OCI-LY1 (cell line): Measurements from ENCODE around the gene RNF112.

Experiments
- H2AFZ ChIP-seq: fragments of 200-600 bp; sonication (generic), shearing (Covaris generic); 2 replicates; pipeline ENCODE4 v1.6.0; 2014; ENCODE audit warnings: antibody characterized with exemption, mild to moderate bottlenecking, low read length
- H3F3A ChIP-seq: fragments of 200-600 bp; sonication (generic), shearing (Covaris generic); 2 replicates; pipeline ENCODE4 v1.6.0; 2014; ENCODE audit warnings: mild to moderate bottlenecking, antibody characterized with exemption, low read length, moderate library complexity; ENCODE audit not compliant: insufficient read depth
- H3K27ac ChIP-seq: fragments of 200-600 bp; sonication (generic); 2 replicates; pipeline ENCODE4 v1.5.1; 2014; ENCODE audit warnings: low read length, mixed run types, mild to moderate bottlenecking, low read depth; ENCODE audit not compliant: poor library complexity, severe bottlenecking
- H3K27me3 ChIP-seq: fragments of 200-600 bp; sonication (generic); 2 replicates; pipeline ENCODE4 v1.6.0; 2014; ENCODE audit warnings: antibody characterized with exemption, mild to moderate bottlenecking, low read length, moderate library complexity; ENCODE audit not compliant: insufficient read depth
- H3K36me3 ChIP-seq: fragments of 200-600 bp; sonication (generic); 2 replicates; pipeline ENCODE4 v1.6.1; 2014; ENCODE audit warnings: mild to moderate bottlenecking, antibody characterized with exemption, low read length, moderate library complexity, mixed read lengths; ENCODE audit not compliant: insufficient read depth
- H3K4me1 ChIP-seq: fragments of 200-600 bp; sonication (generic); 2 replicates; pipeline ENCODE4 v1.5.1; 2014; ENCODE audit warnings: mild to moderate bottlenecking, low read length, moderate library complexity; ENCODE audit not compliant: insufficient read depth, severe bottlenecking
- H3K4me2 ChIP-seq: fragments of 200-600 bp; sonication (generic), shearing (Covaris generic); 2 replicates; pipeline ENCODE4 v1.6.1; 2014; ENCODE audit warnings: low read length
- H3K4me3 ChIP-seq: fragments of 200-600 bp; sonication (generic); 2 replicates; pipeline ENCODE4 v1.5.1; 2014; ENCODE audit warnings: low read length, low read depth, mild to moderate bottlenecking, mixed read lengths; ENCODE audit not compliant: poor library complexity, severe bottlenecking
- H3K79me2 ChIP-seq: fragments of 200-600 bp; shearing (Covaris generic); 2 replicates; pipeline ENCODE4 v1.6.1; 2016; ENCODE audit warnings: mixed run types, low read length, mixed read lengths; ENCODE audit not compliant: insufficient read depth
- H3K9ac ChIP-seq: fragments of 200-600 bp; sonication (generic), shearing (Covaris generic); 2 replicates; pipeline ENCODE4 v1.6.1; 2014; ENCODE audit warnings: mild to moderate bottlenecking, low read length, mixed read lengths
- H3K9me2 ChIP-seq: fragments of 200-600 bp; sonication (generic), shearing (Covaris generic); 2 replicates; pipeline ENCODE4 v1.6.1; 2014; ENCODE audit warnings: low read depth, mild to moderate bottlenecking, low read length, mixed read lengths
- H3K9me3 ChIP-seq: fragments of 200-600 bp; shearing (Covaris generic); 2 replicates; pipeline ENCODE4 v1.6.1; 2014; ENCODE audit warnings: low read length, mixed read lengths
- H4K20me1 ChIP-seq: fragments of 200-600 bp; sonication (generic), shearing (Covaris generic); 2 replicates; pipeline ENCODE4 v1.6.0; 2016; ENCODE audit warnings: mild to moderate bottlenecking, low read length; ENCODE audit not compliant: insufficient read depth
- CTCF ChIP-seq: fragments of 200-600 bp; sonication (generic), shearing (Covaris generic); IDR thresholded peaks from 2 replicates; pipeline ENCODE4 v1.5.1; 2017; ENCODE audit warnings: mild to moderate bottlenecking, antibody characterized with exemption, low read length, moderate library complexity, mixed read lengths
- EZH2 ChIP-seq: fragments of 200-600 bp; sonication (generic), shearing (Covaris generic); IDR thresholded peaks from 2 replicates; pipeline ENCODE4 v1.8.0; 2017; ENCODE audit warnings: borderline replicate concordance, mixed run types, mild to moderate bottlenecking, antibody characterized with exemption, low read length, moderate library complexity, mixed read lengths

Gene RNF112

DNA sequence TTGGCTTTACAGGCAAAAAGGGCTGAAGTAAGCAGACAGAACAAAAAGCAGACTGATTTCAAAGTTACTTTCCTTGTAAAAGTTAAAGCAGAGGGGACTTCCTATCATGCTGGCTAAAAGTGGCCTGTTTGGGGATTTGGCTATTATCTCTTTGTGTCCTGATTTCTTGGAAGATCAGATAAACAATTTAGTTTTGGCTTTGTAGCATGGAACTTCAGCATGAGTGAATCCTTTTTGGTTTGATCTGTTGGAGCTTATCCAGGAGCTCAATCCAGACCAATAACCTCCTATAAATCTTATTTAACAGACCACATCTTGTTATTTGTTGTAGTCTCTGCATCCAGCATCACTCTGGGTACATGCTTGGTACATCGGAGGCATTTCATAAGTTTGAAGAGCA, 8.9 kb upstream of the RNF112 start:
- H3K9ac ChIP-seq, result no peak overlapping the region
- H3K27ac ChIP-seq, result no peak overlapping the region
- H4K20me1 ChIP-seq, result no peaks in the 10 kb centered on the region
- no peaks in the 10 kb centered on the region for H3F3A ChIP-seq
- H3K4me3 ChIP-seq, result no peak overlapping the region
- TF ChIP-seq CTCF, result no peak
- TF ChIP-seq EZH2, result no peak
- H3K36me3 ChIP-seq, result no peaks in the 10 kb centered on the region
- no peaks in the 10 kb centered on the region for H3K9me3 ChIP-seq
- no peaks in the 10 kb centered on the region for H3K79me2 ChIP-seq
- no peaks in the 10 kb centered on the region for H3K4me1 ChIP-seq
- no peak overlapping the region for H3K4me2 ChIP-seq
- H3K27me3 ChIP-seq, result no peaks in the 10 kb centered on the region
- no peaks in the 10 kb centered on the region for H3K9me2 ChIP-seq
- H2AFZ ChIP-seq, result no peak overlapping the region

DNA sequence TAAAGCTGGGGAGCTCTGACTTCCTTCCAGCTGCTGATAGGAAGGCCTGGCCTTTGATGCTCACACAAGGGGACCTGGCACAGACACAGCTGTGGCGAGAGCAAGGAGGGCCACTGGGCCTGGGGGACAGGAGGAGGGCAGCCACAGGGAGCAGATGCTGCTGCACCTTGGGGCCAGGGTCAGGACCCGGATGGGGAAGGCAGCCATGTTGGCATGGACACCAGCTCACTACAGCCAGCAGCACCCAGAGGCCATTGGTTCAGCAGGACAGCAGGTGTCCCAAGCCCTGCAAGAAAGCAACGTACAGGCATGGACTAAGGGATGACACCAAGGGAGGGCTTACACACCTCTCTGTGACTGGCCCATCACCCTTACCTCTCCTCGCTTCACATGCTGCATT, 8.0 kb upstream of the RNF112 start:
- no peaks in the 10 kb centered on the region for H3F3A ChIP-seq
- H3K4me2 ChIP-seq, result no peak overlapping the region
- H3K9me3 ChIP-seq, result no peaks in the 10 kb centered on the region
- peaks cover 3% of the 10 kb centered on the region; the same call in 1 of the 2 replicates for H3K27me3 ChIP-seq
- no peaks in the 10 kb centered on the region for H3K4me1 ChIP-seq
- no peaks in the 10 kb centered on the region for H3K9me2 ChIP-seq
- H2AFZ ChIP-seq, result no peak overlapping the region
- H4K20me1 ChIP-seq, result no peaks in the 10 kb centered on the region
- no peak overlapping the region for H3K4me3 ChIP-seq
- TF ChIP-seq EZH2 (no peak), CTCF (no peak)
- H3K27ac ChIP-seq, result no peak overlapping the region
- no peak overlapping the region for H3K9ac ChIP-seq
- H3K36me3 ChIP-seq, result no peaks in the 10 kb centered on the region
- no peaks in the 10 kb centered on the region for H3K79me2 ChIP-seq

GRCh38 chr17:19404264-19404663, 6.8 kb upstream of the RNF112 start:
- Histone ChIP-seq H4K20me1 (no peaks in the 10 kb centered on the region), H3K9me3 (no peaks in the 10 kb centered on the region)
- no peak for TF ChIP-seq EZH2
- TF ChIP-seq CTCF, result no peak

More at GRCh38 chr17:19404264-19404663, 6.8 kb upstream of the RNF112 start:
- no peaks in the 10 kb centered on the region for H3K36me3 ChIP-seq
- no peaks in the 10 kb centered on the region for H3K4me1 ChIP-seq
- no peaks in the 10 kb centered on the region for H3K79me2 ChIP-seq
- no peak overlapping the region for H3K4me3 ChIP-seq
- H3K9me2 ChIP-seq, result no peaks in the 10 kb centered on the region
- H3F3A ChIP-seq, result no peaks in the 10 kb centered on the region
- no peak overlapping the region for H3K4me2 ChIP-seq
- peaks cover 4% of the 10 kb centered on the region; the same call in 1 of the 2 replicates for H3K27me3 ChIP-seq
- no peak overlapping the region for H3K27ac ChIP-seq
- no peak overlapping the region for H3K9ac ChIP-seq
- no peak overlapping the region for H2AFZ ChIP-seq
